LNCaP clone FGC (cell line): ENCODE measurements around the gene MYO16.
A peak's percentile ranks its signal among the peaks of the same experiment; 100 is the strongest.

Experiments used
- DNase-seq: peaks from one replicate; pipeline ENCODE4 v3.0.0-alpha.2; 2011; ENCODE audit warnings: low read depth
- H3K4me3 ChIP-seq: 2 replicates; pipeline ENCODE4 v1.5.1; 2011; ENCODE audit warnings: mild to moderate bottlenecking, low read depth, low read length, control low read depth
- TF ChIP-seq, protein P1 (sequence below): IDR thresholded peaks from 2 replicates; pipeline ENCODE4 v1.5.1; 2012; ENCODE audit warnings: mild to moderate bottlenecking; ENCODE audit not compliant: control insufficient read depth, insufficient read depth; ENCODE audit errors: extremely low read depth

The MYO16 gene

DNA sequence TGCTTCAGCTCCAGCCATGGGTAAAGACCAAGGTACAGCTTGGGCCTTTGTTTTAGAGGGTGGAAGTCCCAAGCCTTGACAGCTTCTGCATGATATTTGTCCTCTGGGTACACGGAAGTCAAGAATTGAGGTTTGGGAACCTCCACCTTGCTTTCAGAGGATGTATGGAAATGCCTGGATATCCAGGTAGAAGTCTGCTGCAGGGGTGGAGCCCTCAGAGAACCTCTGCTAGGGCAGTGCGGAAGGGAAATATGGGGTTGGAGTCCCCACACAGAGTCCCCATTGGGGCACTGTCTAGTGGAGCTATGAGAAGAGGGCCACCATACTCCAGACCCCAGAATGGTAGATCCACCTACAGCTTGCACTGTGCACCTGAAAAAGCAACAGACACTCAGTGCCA, 23.0 kb upstream of the MYO16 start:
- no peak for DNase-seq
- H3K4me3 ChIP-seq: no peak overlapping the region
- TF ChIP-seq, protein P1, sequence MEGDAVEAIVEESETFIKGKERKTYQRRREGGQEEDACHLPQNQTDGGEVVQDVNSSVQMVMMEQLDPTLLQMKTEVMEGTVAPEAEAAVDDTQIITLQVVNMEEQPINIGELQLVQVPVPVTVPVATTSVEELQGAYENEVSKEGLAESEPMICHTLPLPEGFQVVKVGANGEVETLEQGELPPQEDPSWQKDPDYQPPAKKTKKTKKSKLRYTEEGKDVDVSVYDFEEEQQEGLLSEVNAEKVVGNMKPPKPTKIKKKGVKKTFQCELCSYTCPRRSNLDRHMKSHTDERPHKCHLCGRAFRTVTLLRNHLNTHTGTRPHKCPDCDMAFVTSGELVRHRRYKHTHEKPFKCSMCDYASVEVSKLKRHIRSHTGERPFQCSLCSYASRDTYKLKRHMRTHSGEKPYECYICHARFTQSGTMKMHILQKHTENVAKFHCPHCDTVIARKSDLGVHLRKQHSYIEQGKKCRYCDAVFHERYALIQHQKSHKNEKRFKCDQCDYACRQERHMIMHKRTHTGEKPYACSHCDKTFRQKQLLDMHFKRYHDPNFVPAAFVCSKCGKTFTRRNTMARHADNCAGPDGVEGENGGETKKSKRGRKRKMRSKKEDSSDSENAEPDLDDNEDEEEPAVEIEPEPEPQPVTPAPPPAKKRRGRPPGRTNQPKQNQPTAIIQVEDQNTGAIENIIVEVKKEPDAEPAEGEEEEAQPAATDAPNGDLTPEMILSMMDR: no peak

DNA sequence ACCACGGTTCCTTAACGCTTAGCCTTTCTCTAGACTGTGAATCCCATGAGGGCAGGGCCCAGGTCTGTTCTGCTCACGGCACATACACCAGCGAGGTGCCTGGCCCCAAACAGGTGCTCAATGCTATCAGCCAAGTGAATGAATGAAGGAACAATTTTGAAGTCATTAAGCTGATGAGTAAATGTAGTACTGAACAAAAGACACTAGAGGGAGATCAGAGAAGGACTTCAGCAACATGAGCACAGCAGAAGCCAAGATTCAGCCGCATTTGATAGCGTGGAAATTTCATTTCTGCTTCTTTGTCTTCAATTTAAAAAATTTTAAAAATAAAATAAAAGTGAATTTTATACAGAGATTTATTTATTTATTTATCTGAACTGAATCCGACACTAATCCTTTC, 20.1 kb upstream of the MYO16 start:
- DNase-seq: peak; percentile 8
- TF ChIP-seq, protein P1: peak; percentile 59
- no peak overlapping the region for H3K4me3 ChIP-seq

DNA sequence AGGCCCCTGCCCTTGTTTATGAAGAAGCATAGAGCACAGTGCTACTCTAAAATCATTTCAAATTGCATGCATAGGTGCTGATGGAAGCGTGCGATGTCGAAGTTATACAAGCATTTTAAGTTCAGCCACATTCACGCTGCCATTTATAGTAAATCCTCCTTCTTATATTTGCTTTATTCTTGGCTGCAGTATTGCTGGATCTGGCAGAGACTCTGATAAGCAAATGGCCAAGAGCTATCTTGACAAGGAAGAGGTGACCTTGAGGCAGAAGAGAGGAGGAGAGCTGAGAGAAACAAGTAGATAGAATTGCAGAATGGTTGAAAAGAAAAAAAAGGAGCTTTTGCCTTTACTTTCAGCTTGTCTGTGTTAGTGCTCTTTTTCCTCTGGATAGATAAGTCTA, 18.9 kb upstream of the MYO16 start:
- no peak for DNase-seq
- TF ChIP-seq, protein P1: no peak

DNA sequence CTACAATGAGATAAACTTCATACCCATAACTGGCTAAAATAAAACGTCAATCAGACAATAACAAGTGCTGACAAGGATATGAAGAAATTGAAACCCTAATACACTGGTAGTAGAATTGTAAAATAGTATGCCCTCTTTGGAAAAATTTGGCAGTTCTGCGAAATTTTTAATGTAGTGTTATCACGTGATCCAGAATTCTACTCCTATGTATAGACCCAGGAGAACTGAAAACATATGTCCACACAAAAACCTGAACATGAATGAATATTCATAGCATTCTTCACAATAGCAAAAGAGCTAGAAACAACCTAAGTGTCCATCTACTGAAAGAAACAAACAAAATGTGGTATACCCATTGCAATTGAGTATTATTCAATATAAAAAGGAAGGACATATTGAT, 14.2 kb upstream of the MYO16 start:
- no peak for DNase-seq
- TF ChIP-seq, protein P1: no peak
- H3K4me3 ChIP-seq: no peak overlapping the region

More for the DNA sequence above, 18.9 kb upstream of the MYO16 start:
- H3K4me3 ChIP-seq: no peak overlapping the region

DNA sequence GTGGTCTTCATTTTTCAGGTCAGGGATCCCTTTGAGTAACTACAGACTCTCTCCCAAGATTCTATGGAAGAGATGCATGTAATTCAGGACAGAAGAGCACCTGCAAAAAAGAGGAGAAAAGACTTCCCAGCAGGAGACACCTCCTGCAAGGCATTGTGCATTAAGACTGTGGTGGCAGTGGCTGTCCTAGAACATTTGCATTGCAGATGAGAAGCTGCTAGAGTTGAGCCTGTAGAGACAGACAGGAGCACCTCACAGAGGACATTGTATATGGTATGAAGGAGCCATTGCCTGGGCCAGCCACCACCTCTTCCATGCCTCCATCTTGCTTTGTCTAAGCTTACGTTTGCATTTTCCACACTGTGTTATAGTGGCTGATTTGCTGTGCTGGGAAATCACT, 11.2 kb upstream of the MYO16 start:
- TF ChIP-seq, protein P1: no peak
- DNase-seq: no peak
- H3K4me3 ChIP-seq: no peak overlapping the region

DNA sequence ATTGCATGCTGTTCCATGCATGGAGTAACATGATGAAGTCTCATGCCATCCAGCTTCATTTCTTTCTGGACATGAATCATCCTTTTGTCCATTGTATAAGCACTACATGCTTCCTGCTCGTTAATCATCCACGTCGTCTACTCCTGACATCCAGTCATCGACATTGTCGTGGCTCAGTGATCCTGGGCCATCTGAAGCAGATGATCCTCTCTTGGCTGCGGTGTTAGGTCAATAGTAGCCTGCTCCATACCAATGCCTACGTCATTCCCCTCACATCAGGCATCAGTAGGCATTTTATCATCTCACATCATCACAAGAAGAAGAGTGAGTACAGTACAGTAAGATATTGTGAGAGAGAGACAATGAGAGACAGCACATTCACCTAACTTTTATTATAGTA, 7.9 kb upstream of the MYO16 start:
- no peak for DNase-seq
- TF ChIP-seq, protein P1: no peak
- H3K4me3 ChIP-seq: no peak overlapping the region

DNA sequence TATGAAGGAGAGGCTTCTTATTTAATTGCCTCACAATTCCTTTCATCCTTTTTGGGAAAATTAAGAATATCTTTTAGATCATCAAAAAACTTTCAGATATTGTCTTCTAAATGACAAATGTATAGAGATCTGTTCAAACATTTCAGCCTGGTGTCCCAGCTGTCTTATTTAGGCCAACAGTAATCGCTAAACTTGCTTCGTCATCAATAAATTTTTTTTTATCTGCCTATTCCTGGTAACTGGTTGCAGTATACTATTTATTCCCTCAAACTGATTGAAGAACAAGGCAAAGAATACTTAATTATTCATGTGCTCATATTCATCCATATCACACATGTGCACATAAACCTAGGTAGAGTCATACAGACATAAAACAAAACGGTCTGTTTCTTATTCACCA, 5.3 kb upstream of the MYO16 start:
- TF ChIP-seq, protein P1: no peak
- no peak for DNase-seq
- H3K4me3 ChIP-seq: no peak overlapping the region
